Measurements from ENCODE around the gene TMEM253.

Gene TMEM253

GRCh38 chr14:21100931-21101330 lies at the start of gene TMEM253:
TMEM253 (plus strand) TSS chr14:21101066; CDS start chr14:21101344, 278 bp downstream.
- no peak for DNase-seq (ENCODE audit: low read depth)

GRCh38 chr14:21053184-21054122 lies 47.4 kb upstream of the TMEM253 start:
- no peak for DNase-seq (ENCODE audit: low read depth)

- no peak for DNase-seq (ENCODE audit: low read depth)
Measured at GRCh38 chr14:21054123-21054767, 46.6 kb upstream of the TMEM253 start.

DNA sequence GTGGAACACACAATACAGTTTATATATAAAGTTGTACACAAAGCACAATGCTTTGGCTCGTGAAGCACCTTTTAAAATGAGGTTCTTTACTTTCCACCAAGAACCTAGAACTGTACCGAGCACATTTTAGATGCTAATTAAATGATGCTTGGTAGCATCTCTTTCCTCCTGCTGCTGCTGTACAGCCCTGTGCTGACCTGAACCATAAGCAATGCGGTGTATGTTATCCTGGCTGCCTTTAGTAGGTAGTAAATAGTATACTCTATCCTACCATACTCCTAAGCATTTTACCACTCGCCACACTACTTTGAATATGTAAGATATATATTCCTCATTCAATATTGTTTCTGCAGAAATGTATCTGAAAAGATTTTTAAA lies 46.1 kb upstream of the TMEM253 start:
- no peak for DNase-seq (ENCODE audit: low read depth)

- DNase-seq (ENCODE audit: low read depth) = no peak
Measured at GRCh38 chr14:21055432-21056117, 45.3 kb upstream of the TMEM253 start.

DNA sequence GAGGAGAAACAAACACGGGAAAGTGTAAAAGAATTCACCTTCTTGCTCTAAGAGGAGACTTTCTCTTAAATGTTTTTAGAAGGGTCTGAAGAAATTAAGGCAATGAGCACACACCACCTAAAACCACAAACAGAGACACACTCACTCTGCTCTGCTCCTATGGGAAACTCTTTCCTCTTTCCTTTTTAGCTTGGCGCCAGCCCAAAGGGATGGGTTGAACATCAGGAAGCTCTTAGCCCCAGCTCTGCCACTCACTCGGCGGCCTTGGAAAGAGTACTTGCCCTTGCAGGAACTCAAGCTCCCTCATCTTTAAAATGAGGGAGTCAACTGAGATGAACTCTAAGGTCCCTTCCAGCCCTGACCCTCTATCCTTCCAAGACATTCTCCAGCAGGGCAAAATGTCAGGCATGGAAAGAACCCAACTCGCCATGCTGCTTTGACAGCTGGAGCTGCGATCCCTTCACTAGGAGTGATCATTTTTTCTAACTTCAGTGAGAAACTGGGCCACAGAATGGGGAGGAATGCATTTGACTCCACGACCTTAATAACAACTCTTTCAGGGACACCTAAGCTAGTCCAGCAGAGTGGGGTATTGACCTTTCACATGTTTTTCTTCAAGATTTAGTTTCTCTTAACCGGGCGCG lies 44.2 kb upstream of the TMEM253 start:
- no peak for DNase-seq (ENCODE audit: low read depth)

DNA sequence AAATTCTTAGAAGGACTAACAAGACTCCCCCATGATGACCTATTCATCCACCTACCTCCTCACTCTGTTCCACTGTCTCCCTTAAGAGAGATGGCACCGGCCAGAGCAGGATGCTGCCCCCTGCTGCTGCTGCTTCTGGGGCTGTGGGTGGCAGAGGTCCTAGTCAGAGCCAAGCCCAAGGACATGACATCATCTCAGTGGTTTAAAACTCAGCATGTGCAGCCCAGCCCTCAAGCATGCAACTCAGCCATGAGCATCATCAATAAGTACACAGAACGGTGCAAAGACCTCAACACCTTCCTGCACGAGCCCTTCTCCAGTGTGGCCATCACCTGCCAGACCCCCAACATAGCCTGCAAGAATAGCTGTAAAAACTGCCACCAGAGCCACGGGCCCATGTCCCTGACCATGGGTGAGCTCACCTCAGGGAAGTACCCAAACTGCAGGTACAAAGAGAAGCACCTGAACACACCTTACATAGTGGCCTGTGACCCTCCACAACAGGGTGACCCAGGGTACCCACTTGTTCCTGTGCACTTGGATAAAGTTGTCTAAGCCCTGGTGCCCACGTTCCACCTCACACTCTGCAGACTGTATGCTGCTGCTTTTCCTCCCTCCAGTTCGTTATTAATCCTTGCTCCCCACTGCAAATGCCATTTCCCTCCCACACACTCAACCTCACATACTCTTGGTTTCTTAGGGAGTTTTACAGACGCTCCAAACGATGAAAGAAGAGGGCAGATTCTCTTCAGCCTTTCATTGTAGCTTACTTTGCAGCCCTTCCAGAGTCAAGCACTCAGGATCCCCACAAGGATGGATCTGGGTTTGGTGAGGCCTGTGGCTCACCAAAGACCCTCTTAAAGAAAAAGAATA lies 42.8 kb upstream of the TMEM253 start, which contains the start of gene RNASE8:
Gene RNASE8 (plus strand): TSS at position 20 of the 873 bp plus-strand sequence. CDS start 71 bp downstream, at position 91.
- no peak for DNase-seq (ENCODE audit: low read depth)

DNA sequence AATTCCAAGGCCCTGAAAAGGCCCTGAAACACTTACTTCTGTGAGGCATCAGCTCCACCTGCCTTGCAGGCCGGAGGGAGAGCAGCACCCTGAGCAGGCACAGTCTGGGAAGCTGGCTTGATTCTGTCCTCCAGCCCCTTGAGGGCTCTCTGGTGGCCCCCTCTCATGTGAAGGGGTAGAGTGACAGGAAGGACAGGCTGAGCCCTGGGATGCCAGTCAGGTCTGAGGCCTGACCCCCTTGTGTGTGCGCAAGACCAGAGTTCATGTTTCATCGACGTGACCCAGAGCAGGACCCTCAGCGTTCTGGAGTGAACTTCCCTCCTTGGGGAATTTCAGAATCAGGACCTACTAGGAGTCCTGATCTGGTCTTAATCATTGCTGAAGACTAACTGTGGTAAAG lies 42.0 kb upstream of the TMEM253 start:
- no peak for DNase-seq (ENCODE audit: low read depth)

- no peak for DNase-seq (ENCODE audit: low read depth)
Measured at GRCh38 chr14:21059842-21060613, 40.8 kb upstream of the TMEM253 start.

GRCh38 chr14:21060614-21061346 lies 40.1 kb upstream of the TMEM253 start:
- DNase-seq (ENCODE audit: low read depth) = no peak

- DNase-seq (ENCODE audit: low read depth) = no peak
Measured at GRCh38 chr14:21061347-21061668, 39.6 kb upstream of the TMEM253 start.

GRCh38 chr14:21063479-21063878 lies 37.4 kb upstream of the TMEM253 start:
- no peak for DNase-seq (ENCODE audit: low read depth)

- no peak for DNase-seq (ENCODE audit: low read depth)
Measured at GRCh38 chr14:21066882-21067502, 33.9 kb upstream of the TMEM253 start.

DNA sequence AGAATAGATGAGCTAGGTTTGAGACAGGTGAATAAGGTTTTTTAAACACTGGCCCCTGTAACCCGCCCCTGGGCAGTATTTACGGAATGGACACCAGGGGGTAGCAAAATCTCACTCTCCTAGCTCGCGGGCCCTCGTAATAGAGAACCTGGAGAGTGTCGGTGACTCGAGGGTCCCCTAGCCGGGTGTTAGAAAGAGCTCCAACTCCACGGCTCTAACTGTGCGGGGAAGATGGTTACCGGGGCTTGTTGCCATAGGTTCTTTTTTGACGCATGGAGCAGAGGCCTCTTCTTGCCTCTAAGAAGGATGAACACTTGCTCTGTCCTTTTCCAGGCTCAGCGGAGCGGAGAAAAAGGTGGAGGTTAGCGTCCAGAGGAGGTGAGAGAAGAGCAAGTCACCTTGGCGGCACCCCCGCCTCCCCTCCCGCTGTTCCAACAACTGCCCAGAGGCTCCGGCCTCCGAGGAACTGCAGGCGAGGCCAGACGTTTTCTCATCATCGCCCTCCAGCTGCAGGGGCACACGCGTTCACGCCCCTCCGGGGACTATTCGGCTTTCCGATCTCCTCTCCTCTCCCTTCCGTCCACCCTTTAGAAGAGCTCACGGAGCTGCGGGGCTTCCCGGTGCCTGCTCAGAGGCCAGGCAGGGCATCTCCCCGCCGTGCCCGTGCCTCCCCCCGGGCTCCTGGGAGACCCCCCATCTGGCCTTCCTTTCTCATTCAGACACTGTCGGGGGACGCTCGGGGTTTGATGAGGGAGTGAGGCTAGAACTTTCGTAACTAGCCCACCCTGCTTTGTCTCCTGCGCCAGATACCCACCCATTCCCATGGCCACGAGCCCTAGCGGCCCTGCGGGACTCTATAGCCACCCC lies 32.1 kb upstream of the TMEM253 start:
- no peak for DNase-seq (ENCODE audit: low read depth)

GRCh38 chr14:21069388-21070082 lies 31.3 kb upstream of the TMEM253 start:
- DNase-seq (ENCODE audit: low read depth) = no peak

DNA sequence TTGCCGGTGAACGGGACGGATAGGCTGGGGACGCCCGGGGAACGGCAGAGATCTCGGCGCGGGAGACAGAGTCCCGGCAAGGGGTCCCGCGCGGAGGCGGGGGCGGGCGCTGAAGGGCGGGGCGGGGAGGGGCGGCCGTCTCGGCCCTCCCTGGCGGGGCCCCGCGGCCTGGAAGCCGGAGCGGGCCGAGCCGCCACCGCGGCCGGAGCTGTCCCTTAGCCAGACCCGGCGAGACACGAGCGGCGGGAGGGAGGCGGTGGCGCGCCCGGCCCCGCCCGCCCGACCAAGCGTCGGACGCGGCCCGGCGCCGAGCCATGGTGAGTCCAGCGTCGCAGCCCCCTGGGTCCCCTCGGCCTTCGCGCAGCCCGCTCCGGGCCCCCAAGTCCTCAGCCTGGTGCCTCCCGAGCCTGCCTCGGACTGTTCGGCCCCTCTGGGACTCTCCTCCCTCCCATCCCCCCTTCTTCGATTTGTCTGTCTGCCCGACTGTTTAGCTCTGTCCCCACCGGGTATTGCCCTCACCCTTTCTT lies 30.7 kb upstream of the TMEM253 start, which contains the start of gene ARHGEF40:
Gene ARHGEF40 (plus strand): TSS at position 222 of the 527 bp plus-strand sequence. CDS start 93 bp downstream, at position 315.
- no peak for DNase-seq (ENCODE audit: low read depth)

GRCh38 chr14:21070610-21071224 lies 30.1 kb upstream of the TMEM253 start:
- DNase-seq (ENCODE audit: low read depth) = no peak

Measured in fibroblast of the conjunctiva (primary cell).